HG03139 (cell line): ENCODE results near the gene SPTB.

Experiments used
- ATAC-seq: cut with Tn5 transposase; IDR thresholded peaks from one replicate; pipeline ENCODE4 v1.9.1; 2021; ENCODE audit not compliant: unreplicated experiment

Gene SPTB

GRCh38 chr14:64889352-64889751 is 9.6 kb upstream of the SPTB start:
- ATAC-seq = no peak

GRCh38 chr14:64885559-64885958 is 5.9 kb upstream of the SPTB start:
- ATAC-seq = no peak

DNA sequence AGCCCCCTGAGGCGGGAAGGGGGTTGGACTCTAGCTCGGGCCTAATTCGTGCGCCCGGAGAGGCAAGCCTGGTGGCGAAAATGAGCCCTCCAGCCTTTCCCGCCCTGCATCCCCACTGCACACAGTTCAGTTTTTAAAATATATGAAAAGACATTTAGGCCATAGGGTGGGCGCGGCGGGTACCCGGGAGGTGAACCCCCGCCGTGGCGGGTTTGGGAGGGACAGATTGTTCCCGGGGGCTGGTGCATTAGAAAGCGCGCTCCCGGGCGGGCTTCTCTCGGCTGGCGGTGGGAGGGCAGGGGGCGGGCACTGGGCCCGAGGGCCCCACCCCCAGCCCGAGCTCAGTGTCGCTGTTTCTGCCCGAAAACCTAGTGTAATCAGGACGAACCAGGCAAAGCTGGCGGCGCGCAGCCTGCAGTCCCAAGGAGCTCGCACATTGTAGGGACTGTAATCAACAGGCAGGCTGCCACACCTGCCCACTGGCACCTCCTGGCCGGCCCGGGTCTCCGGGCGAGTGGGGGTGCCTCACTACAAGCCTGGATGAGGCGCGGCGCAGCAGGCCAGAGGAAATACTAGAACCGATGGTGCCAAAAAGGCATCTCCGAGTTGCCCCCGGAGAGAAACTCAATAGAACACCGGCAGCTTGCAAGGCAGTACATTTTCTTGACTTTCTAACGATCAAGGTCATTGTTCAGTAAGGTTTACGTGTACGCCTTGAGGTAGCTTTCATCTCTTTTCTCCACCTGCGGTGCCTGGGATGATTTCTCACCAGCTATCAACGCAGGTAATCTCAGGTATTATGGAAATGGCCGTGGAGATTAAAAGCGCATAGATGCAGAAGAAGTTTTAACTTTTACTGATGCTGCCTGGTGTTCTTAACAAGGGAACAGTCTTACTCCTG is 764 bp upstream of the SPTB start:
- no peak for ATAC-seq

DNA sequence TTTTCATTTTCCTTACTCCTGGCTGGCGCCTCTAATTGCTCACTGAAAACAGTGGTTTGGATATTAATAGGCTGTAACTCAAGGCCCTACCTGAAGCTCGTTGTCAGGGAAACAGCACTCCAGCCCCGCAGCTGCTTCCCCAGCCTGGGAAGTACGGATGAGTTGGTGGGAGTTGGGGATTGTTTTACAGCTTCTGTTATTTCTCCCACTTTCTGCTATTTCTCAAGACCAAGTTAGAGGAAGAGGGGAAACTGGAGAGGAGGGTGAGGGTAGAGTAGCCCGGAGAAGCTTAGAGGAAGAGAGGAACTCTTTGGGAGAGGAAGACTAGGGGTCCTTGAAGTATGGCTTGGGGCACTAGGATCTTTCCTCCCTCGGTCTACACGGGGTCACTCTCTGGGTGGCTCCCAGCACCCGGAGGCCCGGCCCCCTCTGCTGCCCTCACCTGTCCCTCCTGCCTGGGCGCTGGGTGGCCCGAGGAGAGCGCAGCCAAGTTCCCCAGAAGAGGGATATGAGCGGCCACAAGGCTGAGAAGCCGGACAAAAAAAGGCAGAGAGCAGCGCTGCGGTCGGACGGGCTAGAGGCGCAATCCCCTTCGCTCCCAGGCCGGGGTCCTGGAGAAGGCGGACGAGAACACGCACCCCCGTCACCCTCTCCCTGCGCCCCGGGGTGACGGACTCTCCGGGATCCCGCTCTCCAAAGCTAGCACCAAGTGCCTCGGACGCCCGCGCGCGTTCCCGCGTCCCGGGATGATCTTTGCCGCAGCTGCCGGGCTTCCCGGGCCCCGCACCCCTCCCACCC is 671 bp downstream of the SPTB start:
- no peak for ATAC-seq

GRCh38 chr14:64877846-64878245 is 1.9 kb downstream of the SPTB start:
- no peak for ATAC-seq

GRCh38 chr14:64875350-64875749 is 4.4 kb downstream of the SPTB start:
- ATAC-seq = no peak

GRCh38 chr14:64873506-64874219 is 6.0 kb downstream of the SPTB start:
- no peak for ATAC-seq

DNA sequence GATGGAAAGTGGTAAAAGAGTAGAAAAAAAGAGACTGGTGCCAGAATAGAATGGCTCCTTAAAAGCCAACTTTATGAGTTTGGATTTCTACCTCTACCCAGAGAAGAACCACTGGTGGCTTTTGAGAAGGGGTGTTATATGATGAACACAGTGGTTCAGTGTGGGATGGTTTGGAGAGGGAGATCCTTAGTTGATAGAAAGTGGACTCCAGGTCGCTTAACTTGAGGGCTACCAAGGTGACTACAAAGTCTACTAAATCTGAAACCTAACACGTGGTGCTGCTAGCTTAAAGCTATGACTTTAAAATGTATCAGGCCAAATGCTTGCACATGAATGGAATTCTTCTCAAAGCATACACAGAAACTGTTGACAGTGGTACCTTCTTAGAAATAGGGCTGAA is 8.4 kb downstream of the SPTB start:
- ATAC-seq = no peak

- ATAC-seq = no peak
Measured at GRCh38 chr14:64870160-64870559, 9.5 kb downstream of the SPTB start.

DNA sequence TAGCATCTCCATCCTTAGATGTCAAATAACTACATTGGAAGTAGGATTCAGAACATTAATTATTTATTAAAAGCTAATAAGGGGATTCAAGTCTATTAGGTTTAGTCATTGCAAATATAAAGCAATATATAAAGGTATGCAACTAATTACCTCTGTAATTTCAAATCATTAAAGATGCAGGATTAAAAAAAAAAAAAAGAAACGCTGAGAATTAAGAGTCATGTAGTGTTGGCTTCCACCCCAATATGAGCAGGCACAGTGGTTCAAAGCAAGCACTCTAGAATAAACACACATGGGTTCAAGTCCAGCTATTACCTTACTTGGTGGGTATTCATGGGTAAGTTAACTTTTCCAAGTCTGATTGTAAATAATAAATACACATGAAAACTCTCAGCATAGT is 10.9 kb downstream of the SPTB start:
- no peak for ATAC-seq

DNA sequence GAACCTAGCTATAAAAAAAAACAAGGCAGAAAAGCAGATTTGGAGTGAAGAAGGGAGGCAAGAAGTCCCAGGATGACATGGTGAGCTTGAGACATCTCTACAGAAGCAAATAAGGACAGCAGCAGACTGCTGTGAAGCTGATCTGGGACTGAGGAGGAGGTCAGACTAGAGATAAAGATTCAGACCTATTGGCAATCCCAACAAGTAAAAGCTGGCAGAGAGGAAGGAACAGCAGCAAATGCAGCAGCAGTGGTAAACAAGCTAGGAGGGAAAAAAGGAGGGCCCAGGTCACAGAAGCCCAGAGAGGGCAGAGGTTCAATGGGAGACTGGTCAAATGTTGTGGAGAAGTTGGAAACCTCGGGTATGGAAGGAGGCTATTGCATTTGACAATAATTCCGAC is 11.3 kb downstream of the SPTB start:
- ATAC-seq = no peak

DNA sequence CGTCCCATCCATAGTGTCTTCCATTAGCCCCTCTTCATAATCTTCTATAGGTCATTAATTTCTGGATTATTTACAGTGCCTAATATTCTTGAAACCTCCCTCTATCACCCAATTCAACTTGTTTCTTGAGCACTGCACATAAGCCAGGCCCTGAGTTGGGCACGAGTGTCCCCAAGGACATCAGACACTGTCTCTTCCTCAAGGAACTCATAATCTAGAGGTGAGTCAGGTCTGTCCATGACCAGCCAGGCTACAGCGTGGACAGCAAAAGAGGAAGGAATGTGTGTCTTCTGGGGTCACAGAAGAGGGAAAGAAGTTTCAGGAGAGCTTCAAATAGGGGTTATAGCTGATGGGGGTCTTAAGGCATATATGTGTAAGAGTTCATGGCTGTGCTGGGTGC is 12.5 kb downstream of the SPTB start:
- no peak for ATAC-seq

DNA sequence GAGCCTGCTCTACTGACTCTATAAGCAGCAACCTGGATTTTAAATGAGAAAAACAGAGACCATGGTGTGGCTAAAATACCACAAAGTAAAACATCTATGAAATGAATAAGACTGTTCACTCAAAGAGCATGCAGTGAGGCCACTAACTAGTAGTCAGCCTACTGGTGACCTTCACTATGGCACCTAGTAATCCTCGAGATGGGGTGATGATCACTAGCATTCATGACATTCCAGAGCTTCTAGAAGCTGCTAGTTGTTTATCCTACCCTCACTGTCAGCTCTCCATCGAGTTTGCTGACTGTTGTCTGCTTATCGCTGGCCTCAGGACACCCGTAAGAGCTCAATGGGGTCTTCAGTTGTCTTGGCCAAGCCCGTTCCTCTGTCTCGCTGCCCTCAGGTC is 13.7 kb downstream of the SPTB start:
- no peak for ATAC-seq

DNA sequence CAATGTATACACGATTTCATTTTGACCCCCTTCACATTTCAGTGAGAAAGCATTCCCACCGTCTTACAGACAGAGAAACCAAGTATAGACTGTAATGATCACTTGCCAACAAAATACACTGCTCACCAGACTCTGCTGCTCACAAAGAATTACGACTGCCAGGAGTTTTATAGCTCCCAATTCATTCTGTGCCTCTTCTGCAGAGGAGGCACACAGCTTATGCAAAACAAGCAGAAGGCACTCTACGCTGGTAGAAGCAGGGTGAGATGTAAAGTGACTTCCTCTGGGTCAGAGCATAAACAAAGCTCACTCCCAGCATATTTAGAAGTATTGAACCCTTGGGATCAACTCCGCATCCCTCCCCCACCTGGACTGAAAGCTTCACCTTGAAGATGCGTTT is 14.6 kb downstream of the SPTB start:
- no peak for ATAC-seq

DNA sequence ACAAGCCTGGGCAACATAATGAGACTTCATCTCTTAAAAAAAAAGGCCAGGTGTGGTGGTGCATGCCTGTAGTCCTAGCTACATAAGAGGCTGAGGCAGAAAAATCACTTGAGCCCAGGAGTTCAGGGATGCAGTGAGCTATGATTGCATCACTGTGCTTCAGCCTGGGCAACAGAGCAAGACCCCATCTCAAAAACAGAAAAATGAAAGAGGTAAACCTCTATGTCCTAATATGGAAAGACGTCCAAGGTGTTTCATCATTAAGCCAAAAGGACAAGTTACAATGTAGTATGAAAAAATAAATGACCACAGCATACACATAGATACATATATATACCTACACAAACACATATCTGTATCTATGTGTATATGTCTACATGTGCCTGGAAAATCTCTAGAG is 15.4 kb downstream of the SPTB start:
- ATAC-seq = no peak

GRCh38 chr14:64861916-64862315 is 17.8 kb downstream of the SPTB start:
- no peak for ATAC-seq

GRCh38 chr14:64860039-64860438 is 19.7 kb downstream of the SPTB start:
- ATAC-seq = no peak

DNA sequence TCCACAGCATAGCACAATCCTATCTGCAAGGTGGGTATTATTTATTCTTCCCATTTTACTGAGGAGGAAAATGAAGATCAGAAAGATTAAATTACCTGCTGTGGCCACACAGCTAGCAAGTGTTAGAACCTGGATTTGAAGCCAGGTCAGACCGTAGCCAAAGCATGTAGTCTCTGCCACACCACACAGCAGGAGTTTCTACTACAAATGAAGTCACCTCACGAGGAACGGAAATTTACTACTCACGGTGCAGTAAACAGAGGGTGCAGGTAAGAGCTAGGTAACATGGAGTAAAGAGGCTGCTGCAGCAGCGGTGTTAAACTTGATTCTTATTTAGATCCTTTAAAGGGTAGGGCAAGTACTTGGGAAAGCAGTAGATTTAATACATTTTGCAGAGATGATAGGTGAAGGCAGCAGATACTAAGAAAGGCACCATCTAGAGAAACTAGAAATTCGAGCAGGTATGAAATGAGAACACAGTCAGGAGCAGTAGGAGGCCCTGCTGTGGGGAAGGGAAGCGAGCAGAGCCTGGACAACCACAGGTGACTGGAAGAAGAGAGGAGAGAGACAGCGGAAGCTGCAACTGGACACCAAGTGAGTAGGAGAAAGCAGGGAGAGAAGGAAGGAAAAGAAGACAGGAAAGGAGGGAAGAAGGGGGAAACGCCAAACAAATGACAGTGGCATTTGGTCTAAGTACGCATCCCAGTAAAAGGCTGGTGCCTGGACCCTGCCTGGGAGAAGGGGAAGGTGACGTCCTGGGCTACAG is 21.5 kb downstream of the SPTB start:
- no peak for ATAC-seq

- no peak for ATAC-seq
Measured at GRCh38 chr14:64856529-64857445, 22.9 kb downstream of the SPTB start.
